Measurements from ENCODE around the gene OTOF.
"Not testable (repeated sequence)": the region's sequence is repeated elsewhere in the genome, so short reads cannot be mapped to it uniquely, and the experiment has no call there.

Gene OTOF

GRCh38 chr2:26470601-26471260 is 7.2 kb downstream of the OTOF start:
- Mint-ChIP-seq H3K4me1 (peaks cover 6% of the 10 kb centered on the region), H3K9me3 (peaks cover 4% of the 10 kb centered on the region), H3K36me3 (ENCODE audit: low read depth) (no peaks in the 10 kb centered on the region), H3K27ac (no peak overlapping the region), H3K4me3 (no peak overlapping the region), H3K27me3 (ENCODE audit: low read depth, poor library complexity) (no peaks in the 10 kb centered on the region)
- no peak for DNase-seq
- TF ChIP-seq CTCF (IDR thresholded peaks at IDR 0.05): no peak

GRCh38 chr2:26469955-26470354 is 8.0 kb downstream of the OTOF start:
- Mint-ChIP-seq H3K27ac (no peak overlapping the region), H3K36me3 (ENCODE audit: low read depth) (no peaks in the 10 kb centered on the region), H3K27me3 (ENCODE audit: low read depth, poor library complexity) (peaks cover 2% of the 10 kb centered on the region), H3K4me1 (peaks cover 6% of the 10 kb centered on the region), H3K4me3 (no peak overlapping the region), H3K9me3 (peaks cover 4% of the 10 kb centered on the region)
- no peak for DNase-seq
- no peak for TF ChIP-seq CTCF (IDR thresholded peaks at IDR 0.05)

GRCh38 chr2:26469092-26469710 is 8.7 kb downstream of the OTOF start:
- DNase-seq: peak; percentile 72
- H3K27ac Mint-ChIP-seq: no peak overlapping the region

GRCh38 chr2:26468544-26468943 is 9.4 kb downstream of the OTOF start:
- not testable (repeated sequence) for H3K4me3 Mint-ChIP-seq; H3K9me3 Mint-ChIP-seq; H3K27ac Mint-ChIP-seq; H3K27me3 Mint-ChIP-seq (ENCODE audit: low read depth, poor library complexity); H3K36me3 Mint-ChIP-seq (ENCODE audit: low read depth); DNase-seq
- peaks cover 13% of the 10 kb centered on the region for H3K4me1 Mint-ChIP-seq

More at GRCh38 chr2:26469092-26469710, 8.7 kb downstream of the OTOF start:
- Mint-ChIP-seq H3K27me3 (ENCODE audit: low read depth, poor library complexity) (peaks cover 2% of the 10 kb centered on the region), H3K36me3 (ENCODE audit: low read depth) (no peaks in the 10 kb centered on the region), H3K4me1 (peaks cover 11% of the 10 kb centered on the region), H3K4me3 (no peak overlapping the region), H3K9me3 (peaks cover 4% of the 10 kb centered on the region)
- TF ChIP-seq CTCF (IDR thresholded peaks at IDR 0.05): peak; percentile 85

- H3K27ac Mint-ChIP-seq: no peak overlapping the region
- no peaks in the 10 kb centered on the region for H3K36me3 Mint-ChIP-seq (ENCODE audit: low read depth)
- no peak for TF ChIP-seq CTCF (IDR thresholded peaks at IDR 0.05)
- H3K9me3 Mint-ChIP-seq: peaks cover 4% of the 10 kb centered on the region
- H3K4me1 Mint-ChIP-seq: peaks cover 21% of the 10 kb centered on the region
- DNase-seq: no peak
- H3K4me3 Mint-ChIP-seq: no peak overlapping the region
- peaks cover 2% of the 10 kb centered on the region for H3K27me3 Mint-ChIP-seq (ENCODE audit: low read depth, poor library complexity)
These were observed 11.1 kb downstream of the OTOF start for GRCh38 chr2:26466662-26467310.

- H3K9me3 Mint-ChIP-seq: peaks cover 4% of the 10 kb centered on the region
- no peak for TF ChIP-seq CTCF (IDR thresholded peaks at IDR 0.05)
- no peak for DNase-seq
- H3K36me3 Mint-ChIP-seq (ENCODE audit: low read depth): no peaks in the 10 kb centered on the region
- H3K4me3 Mint-ChIP-seq: no peak overlapping the region
- H3K27ac Mint-ChIP-seq: no peak overlapping the region
- H3K4me1 Mint-ChIP-seq: peaks cover 21% of the 10 kb centered on the region
- H3K27me3 Mint-ChIP-seq (ENCODE audit: low read depth, poor library complexity): peaks cover 2% of the 10 kb centered on the region
These were observed 11.9 kb downstream of the OTOF start for GRCh38 chr2:26465981-26466471.

All from nephron progenitor cell (in vitro differentiated cells).